GM18507 (cell line): Measurements from ENCODE around the gene MAN2A2.
"Not testable (repeated sequence)": the region's sequence is repeated elsewhere in the genome, so short reads cannot be mapped to it uniquely, and the experiment has no call there.

Experiments used
- DNase-seq: peaks from one replicate; pipeline ENCODE4 v3.0.0; 2011; ENCODE audit warnings: low read depth; ENCODE audit not compliant: insufficient read length; ENCODE audit errors: extremely low spot score
- FAIRE-seq: peaks from 2 replicates; lab custom pipeline; 2011; peaks lifted over from hg19 to GRCh38; lab: Jason Lieb, UNC

The MAN2A2 gene

GRCh38 chr15:90870354-90871138, 32.6 kb upstream of the MAN2A2 start:
- DNase-seq (no peak), FAIRE-seq (no peak)

DNA sequence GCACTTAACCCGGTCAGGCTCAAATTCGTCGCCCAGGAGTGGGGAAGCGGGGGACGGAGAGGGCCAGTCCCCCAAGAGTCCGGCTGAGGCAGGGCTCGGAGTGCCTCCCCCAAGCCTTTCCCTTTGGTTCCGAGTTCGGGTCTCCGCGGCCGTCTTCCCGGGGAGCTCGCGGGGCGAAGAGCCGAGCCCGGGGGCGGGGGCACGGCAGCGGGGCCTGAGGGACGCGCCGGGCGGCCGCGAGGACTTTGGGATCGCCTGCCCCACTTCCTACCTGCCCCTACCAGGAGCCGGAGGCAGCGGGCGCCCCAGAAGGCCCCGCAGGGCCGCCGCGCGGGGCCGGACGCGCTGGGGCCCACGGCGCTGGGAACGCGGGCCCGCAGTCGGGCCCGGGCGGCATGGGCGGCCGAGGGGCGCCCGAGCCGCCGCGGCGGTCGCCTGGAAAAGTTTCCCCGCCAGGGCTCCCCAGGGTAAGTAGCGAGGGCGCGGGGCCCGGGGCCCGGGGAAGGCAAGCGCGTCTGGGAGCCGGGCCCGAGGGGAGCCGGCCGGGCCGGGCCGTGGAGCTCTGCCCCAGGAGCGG, 31.9 kb upstream of the MAN2A2 start:
- DNase-seq (peak; percentile 9), FAIRE-seq (no peak)

GRCh38 chr15:90871716-90872485, 31.2 kb upstream of the MAN2A2 start:
- DNase-seq (peak; percentile 12), FAIRE-seq (no peak)

GRCh38 chr15:90872486-90873184, 30.5 kb upstream of the MAN2A2 start:
- DNase-seq = no peak
- no peak for FAIRE-seq

DNA sequence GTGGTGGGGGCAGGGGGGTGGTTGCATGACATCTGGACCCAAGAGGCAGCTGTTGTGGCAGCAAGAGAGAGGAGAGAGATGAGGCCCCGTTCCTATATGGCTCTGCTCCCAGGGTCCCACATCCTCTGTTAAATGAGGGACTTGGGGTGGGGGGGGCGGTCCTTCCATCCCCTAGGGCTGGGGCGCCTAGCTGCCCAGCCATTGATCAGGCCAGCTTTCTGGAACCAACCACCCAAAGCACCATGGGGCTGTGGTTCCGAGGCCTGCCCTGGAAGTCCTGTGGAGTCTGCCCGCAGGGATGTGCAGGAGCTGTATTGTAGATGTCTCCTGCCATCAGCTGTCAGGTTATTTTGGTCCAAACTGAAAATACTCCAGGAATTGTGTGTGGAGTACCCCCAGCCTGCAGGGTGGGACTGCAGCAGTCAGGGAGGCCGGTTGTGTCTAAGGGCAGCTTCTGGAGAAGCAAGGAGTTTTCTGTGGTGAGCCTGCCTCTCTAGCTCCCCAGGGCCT, 29.6 kb upstream of the MAN2A2 start:
- FAIRE-seq (no peak), DNase-seq (no peak)

GRCh38 chr15:90873998-90874605, 29.0 kb upstream of the MAN2A2 start:
- no peak for FAIRE-seq
- no peak for DNase-seq

GRCh38 chr15:90874986-90875385, 28.1 kb upstream of the MAN2A2 start:
- not testable (repeated sequence) for FAIRE-seq, DNase-seq

DNA sequence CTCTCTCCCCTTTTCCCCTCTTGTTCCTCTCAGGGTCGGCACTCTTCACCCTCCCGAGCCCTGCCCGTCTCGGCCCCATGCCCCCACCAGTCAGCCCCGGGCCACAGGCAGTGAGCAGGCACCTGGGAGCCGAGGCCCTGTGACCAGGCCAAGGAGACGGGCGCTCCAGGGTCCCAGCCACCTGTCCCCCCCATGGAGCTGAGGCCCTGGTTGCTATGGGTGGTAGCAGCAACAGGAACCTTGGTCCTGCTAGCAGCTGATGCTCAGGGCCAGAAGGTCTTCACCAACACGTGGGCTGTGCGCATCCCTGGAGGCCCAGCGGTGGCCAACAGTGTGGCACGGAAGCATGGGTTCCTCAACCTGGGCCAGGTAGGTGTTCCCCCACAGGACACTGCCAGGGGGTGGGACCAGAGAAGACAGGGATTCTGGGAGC, 27.5 kb upstream of the MAN2A2 start:
- DNase-seq = no peak
- no peak for FAIRE-seq

- DNase-seq (no peak), FAIRE-seq (no peak)
Observed at GRCh38 chr15:90876046-90876445, 27.1 kb upstream of the MAN2A2 start.

DNA sequence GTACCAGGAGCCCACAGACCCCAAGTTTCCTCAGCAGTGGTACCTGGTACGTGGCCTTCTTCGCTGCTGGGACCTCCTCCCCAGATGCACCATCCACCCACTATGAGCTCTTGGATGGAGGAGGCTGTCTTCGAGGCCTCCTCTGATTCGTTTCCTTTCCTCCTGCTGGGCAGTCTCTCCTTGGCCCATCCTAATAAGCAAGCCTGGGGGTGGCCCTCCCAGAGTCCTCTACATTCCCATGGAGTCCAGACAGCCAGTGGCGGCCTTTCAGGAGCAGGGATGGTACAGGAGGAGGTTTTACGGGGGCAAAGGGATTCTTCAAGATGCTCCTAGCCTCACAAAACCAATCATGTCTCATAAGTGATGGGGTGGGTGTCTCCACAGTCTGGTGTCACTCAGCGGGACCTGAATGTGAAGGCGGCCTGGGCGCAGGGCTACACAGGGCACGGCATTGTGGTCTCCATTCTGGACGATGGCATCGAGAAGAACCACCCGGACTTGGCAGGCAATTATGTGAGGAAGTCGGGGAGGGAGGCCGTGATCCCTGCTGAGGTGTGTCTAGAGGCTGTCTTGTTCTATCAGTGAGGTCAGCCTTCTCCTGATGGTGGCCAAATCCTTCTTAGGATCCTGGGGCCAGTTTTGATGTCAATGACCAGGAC, 26.5 kb upstream of the MAN2A2 start:
- DNase-seq = no peak
- no peak for FAIRE-seq

- DNase-seq (no peak), FAIRE-seq (no peak)
Observed at GRCh38 chr15:90877315-90877714, 25.8 kb upstream of the MAN2A2 start.

DNA sequence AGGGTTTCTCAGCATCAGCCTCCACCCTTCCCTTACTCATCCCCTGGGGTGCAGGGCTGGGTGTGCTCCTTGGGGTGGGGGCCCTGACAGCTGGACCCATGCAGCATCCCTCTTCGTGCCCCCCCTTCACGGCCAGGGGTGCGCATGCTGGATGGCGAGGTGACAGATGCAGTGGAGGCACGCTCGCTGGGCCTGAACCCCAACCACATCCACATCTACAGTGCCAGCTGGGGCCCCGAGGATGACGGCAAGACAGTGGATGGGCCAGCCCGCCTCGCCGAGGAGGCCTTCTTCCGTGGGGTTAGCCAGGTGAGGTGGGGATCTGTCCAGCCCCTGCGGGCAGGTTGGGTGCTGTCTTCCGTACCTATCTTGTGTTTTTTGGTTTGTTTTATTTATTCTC, 25.1 kb upstream of the MAN2A2 start:
- no peak for FAIRE-seq

DNA sequence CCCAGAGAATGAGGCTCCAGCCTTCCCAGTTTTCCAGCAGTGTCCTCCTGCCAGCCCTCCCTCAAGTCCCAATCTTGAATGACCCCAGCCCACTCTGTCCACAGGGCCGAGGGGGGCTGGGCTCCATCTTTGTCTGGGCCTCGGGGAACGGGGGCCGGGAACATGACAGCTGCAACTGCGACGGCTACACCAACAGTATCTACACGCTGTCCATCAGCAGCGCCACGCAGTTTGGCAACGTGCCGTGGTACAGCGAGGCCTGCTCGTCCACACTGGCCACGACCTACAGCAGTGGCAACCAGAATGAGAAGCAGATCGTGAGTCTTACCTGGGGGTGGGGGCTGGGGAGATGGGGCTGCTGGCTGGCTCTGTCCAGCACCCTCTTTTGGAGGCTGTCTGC, 24.4 kb upstream of the MAN2A2 start:
- no peak for FAIRE-seq
- no peak for DNase-seq

More for the DNA sequence above, 25.1 kb upstream of the MAN2A2 start:
- no peak for DNase-seq

DNA sequence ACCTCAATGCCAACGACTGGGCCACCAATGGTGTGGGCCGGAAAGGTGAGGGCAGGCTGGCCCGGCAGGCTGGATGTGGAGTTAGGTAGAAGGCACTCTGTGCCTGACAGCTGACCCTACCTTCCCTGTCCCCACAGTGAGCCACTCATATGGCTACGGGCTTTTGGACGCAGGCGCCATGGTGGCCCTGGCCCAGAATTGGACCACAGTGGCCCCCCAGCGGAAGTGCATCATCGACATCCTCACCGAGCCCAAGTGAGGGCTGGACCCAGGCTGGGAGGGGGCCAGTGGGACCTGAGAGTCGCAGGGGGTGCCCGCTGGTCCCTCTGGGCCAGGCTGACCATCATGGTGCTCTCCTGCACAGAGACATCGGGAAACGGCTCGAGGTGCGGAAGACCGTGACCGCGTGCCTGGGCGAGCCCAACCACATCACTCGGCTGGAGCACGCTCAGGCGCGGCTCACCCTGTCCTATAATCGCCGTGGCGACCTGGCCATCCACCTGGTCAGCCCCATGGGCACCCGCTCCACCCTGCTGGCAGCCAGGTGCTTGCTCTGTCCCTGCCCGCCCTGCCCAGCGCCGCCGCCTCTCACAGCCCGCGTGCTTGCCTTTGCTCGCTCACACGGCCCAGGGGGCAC, 23.3 kb upstream of the MAN2A2 start:
- DNase-seq (no peak), FAIRE-seq (no peak)

DNA sequence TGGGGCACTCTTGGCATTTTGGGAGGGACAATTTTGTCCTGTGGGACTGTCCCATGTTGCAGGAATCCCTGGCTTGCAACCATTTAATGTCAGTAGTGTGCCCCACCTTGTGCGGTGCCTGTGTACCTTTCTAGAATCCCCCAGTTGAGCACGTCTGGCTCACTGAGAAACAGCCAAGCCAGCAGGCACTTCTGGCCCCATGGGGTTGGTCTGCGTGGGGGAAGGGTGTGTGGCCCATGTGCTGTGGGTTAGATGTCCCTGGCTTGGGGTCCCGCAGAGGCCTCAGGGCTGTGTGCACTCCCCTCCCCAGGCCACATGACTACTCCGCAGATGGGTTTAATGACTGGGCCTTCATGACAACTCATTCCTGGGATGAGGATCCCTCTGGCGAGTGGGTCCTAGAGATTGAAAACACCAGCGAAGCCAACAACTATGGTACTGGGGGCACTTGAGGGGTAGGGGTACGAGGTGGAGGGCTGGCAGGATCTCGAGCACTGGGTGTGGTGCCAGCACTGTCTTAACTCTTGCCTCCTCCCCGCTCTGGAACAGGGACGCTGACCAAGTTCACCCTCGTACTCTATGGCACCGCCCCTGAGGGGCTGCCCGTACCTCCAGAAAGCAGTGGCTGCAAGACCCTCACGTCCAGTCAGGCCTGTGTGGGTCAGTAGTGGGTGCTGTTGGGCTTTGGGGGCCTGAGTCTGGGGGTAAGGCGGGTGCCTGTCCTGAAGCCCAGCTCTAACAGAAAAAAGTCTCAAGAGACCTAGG, 22.5 kb upstream of the MAN2A2 start:
- DNase-seq (no peak), FAIRE-seq (no peak)

GRCh38 chr15:90881181-90881977, 21.7 kb upstream of the MAN2A2 start:
- no peak for FAIRE-seq
- DNase-seq = no peak
